ENCODE data around the gene PCDHGC4. TPM values are rescaled to one million over a fixed set of nuclear protein-coding genes. Genes with fewer than 3 reads are reported as not detected.

PCDHGC4 gene
- total RNA-seq, 1 donor: 2.9 TPM

DNA sequence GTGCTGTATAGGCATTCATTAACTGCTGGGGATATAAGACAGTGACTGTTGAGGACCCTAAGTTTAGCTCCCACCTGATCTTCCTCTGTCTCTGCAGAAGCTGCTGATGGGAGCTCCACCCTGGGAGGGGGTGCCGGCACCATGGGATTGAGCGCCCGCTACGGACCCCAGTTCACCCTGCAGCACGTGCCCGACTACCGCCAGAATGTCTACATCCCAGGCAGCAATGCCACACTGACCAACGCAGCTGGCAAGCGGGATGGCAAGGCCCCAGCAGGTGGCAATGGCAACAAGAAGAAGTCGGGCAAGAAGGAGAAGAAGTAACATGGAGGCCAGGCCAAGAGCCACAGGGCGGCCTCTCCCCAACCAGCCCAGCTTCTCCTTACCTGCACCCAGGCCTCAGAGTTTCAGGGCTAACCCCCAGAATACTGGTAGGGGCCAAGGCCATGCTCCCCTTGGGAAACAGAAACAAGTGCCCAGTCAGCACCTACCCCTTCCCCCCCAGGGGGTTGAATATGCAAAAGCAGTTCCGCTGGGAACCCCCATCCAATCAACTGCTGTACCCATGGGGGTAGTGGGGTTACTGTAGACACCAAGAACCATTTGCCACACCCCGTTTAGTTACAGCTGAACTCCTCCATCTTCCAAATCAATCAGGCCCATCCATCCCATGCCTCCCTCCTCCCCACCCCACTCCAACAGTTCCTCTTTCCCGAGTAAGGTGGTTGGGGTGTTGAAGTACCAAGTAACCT is 26.2 kb downstream of the PCDHGC4 start:
- H3K4me3 ChIP-seq (ENCODE audit: insufficient read depth, low read length): no peak overlapping the region
- DNase-seq (ENCODE audit: insufficient read length, low spot score, missing footprints): no peak
- H3K9me3 ChIP-seq (ENCODE audit: low read depth, low read length): no peaks in the 10 kb centered on the region
- peaks cover 8% of the 10 kb centered on the region for H3K79me2 ChIP-seq (ENCODE audit: insufficient read depth, low read length)
- no peak overlapping the region for H3K4me2 ChIP-seq (ENCODE audit: insufficient read depth, low read length)
- peaks cover 71% of the 10 kb centered on the region for H3K4me1 ChIP-seq (ENCODE audit: insufficient read depth, low read length)
- TF ChIP-seq, protein P1, sequence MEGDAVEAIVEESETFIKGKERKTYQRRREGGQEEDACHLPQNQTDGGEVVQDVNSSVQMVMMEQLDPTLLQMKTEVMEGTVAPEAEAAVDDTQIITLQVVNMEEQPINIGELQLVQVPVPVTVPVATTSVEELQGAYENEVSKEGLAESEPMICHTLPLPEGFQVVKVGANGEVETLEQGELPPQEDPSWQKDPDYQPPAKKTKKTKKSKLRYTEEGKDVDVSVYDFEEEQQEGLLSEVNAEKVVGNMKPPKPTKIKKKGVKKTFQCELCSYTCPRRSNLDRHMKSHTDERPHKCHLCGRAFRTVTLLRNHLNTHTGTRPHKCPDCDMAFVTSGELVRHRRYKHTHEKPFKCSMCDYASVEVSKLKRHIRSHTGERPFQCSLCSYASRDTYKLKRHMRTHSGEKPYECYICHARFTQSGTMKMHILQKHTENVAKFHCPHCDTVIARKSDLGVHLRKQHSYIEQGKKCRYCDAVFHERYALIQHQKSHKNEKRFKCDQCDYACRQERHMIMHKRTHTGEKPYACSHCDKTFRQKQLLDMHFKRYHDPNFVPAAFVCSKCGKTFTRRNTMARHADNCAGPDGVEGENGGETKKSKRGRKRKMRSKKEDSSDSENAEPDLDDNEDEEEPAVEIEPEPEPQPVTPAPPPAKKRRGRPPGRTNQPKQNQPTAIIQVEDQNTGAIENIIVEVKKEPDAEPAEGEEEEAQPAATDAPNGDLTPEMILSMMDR (IDR thresholded peaks at IDR 0.05; ENCODE audit: extremely low read depth, low read depth, low read length): no peak
- H3K27me3 ChIP-seq (ENCODE audit: insufficient read depth, low read length): no peaks in the 10 kb centered on the region
- H3K36me3 ChIP-seq (ENCODE audit: insufficient read depth, low read length): peaks cover 23% of the 10 kb centered on the region
- H3K27ac ChIP-seq (ENCODE audit: low read depth, low read length): peak overlapping the region; percentile 96
- H2AFZ ChIP-seq (ENCODE audit: low read length): no peak overlapping the region
- no peaks in the 10 kb centered on the region for H4K20me1 ChIP-seq (ENCODE audit: insufficient read depth, low read length)

- Histone ChIP-seq H3K4me2 (ENCODE audit: insufficient read depth, low read length) (peak overlapping the region; percentile 94), H3K9me3 (ENCODE audit: low read depth, low read length) (no peaks in the 10 kb centered on the region), H2AFZ (ENCODE audit: low read length) (no peak overlapping the region), H3K27me3 (ENCODE audit: insufficient read depth, low read length) (no peaks in the 10 kb centered on the region), H3K79me2 (ENCODE audit: insufficient read depth, low read length) (peaks cover 8% of the 10 kb centered on the region), H3K4me1 (ENCODE audit: insufficient read depth, low read length) (peaks cover 76% of the 10 kb centered on the region), H3K4me3 (ENCODE audit: insufficient read depth, low read length) (no peak overlapping the region), H3K27ac (ENCODE audit: low read depth, low read length) (peak overlapping the region; percentile 96), H3K36me3 (ENCODE audit: insufficient read depth, low read length) (peaks cover 21% of the 10 kb centered on the region), H4K20me1 (ENCODE audit: insufficient read depth, low read length) (no peaks in the 10 kb centered on the region)
- no peak for DNase-seq (ENCODE audit: insufficient read length, low spot score, missing footprints)
- TF ChIP-seq, protein P1 (IDR thresholded peaks at IDR 0.05; ENCODE audit: extremely low read depth, low read depth, low read length): no peak
These were observed 27.0 kb downstream of the PCDHGC4 start for GRCh38 chr5:141511771-141512325.

GRCh38 chr5:141512390-141512910 is 27.6 kb downstream of the PCDHGC4 start:
- H4K20me1 ChIP-seq (ENCODE audit: insufficient read depth, low read length): no peaks in the 10 kb centered on the region
- no peaks in the 10 kb centered on the region for H3K9me3 ChIP-seq (ENCODE audit: low read depth, low read length)
- H3K27ac ChIP-seq (ENCODE audit: low read depth, low read length): peak overlapping the region; percentile 96
- TF ChIP-seq, protein P1 (IDR thresholded peaks at IDR 0.05; ENCODE audit: extremely low read depth, low read depth, low read length): peak; percentile 79
- no peak overlapping the region for H2AFZ ChIP-seq (ENCODE audit: low read length)
- H3K4me1 ChIP-seq (ENCODE audit: insufficient read depth, low read length): peaks cover 76% of the 10 kb centered on the region
- H3K4me3 ChIP-seq (ENCODE audit: insufficient read depth, low read length): peak overlapping the region; percentile 75
- peak overlapping the region; percentile 94 for H3K4me2 ChIP-seq (ENCODE audit: insufficient read depth, low read length)
- DNase-seq (ENCODE audit: insufficient read length, low spot score, missing footprints): peak; percentile 88
- H3K79me2 ChIP-seq (ENCODE audit: insufficient read depth, low read length): peaks cover 8% of the 10 kb centered on the region
- peaks cover 22% of the 10 kb centered on the region for H3K36me3 ChIP-seq (ENCODE audit: insufficient read depth, low read length)
- H3K27me3 ChIP-seq (ENCODE audit: insufficient read depth, low read length): no peaks in the 10 kb centered on the region
